ENCODE results near the gene PDZD2. TPM values are rescaled to one million over a fixed set of nuclear protein-coding genes. Genes with fewer than 3 reads are reported as not detected.

Gene PDZD2
- total RNA-seq, 2 donors from 2014 or later, result not detected

DNA sequence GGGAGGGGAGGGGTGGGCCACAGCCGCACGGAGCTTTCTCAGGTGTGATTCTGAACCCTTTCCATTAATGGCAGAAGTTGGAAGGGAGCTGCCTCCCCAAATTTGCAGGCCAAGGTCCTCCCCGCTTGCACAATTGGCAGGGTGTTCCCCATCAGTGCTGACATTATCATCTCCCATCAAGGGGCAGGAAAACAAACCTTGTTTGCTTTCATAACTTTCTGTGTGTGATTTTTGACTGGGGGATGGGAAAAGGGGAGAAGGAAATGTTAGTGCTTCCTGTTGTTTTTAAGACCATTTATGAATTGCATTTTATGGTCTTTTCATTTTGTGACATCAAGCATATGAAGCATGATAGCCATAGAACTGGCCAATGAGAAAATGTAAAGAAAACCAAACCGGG is 292.9 kb downstream of the PDZD2 start:
- Mint-ChIP-seq H3K9me3 (no peaks in the 10 kb centered on the region), H3K4me1 (ENCODE audit: low read depth in 2 of 2) (no peaks in the 10 kb centered on the region), H3K27me3 (peaks cover 3 to 6% of the 10 kb centered on the region in 2 donors), H3K27ac (no peak overlapping the region), H3K4me3 (no peak overlapping the region), H3K36me3 (no peaks in the 10 kb centered on the region)
- DNase-seq (ENCODE audit: low spot score), result no peak
- ATAC-seq, result no peak

DNA sequence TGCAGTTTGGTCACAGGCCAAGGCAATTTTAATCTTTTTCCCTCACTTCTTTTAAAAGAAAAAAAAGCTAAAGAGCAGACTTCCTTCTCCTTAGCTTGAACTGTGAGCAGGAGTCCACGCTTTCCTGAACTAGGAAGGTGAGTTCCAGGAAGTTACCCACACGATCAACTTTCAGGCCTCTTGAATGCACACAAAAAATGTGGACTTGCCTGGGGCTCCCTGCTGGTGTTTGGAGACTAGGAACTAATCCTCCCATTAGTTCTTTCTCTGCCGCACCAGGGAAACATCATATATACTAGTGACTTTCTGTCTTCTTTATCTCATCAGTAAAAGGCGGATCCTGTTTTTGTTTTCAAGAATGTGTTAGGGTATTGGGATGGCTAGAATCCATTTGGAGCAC is 295.2 kb downstream of the PDZD2 start:
- H3K36me3 Mint-ChIP-seq, result no peaks in the 10 kb centered on the region
- H3K9me3 Mint-ChIP-seq, result peaks cover 3% of the 10 kb centered on the region
- no peak overlapping the region for H3K27ac Mint-ChIP-seq
- peaks cover 8% of the 10 kb centered on the region in 2 donors for H3K27me3 Mint-ChIP-seq
- DNase-seq (ENCODE audit: low spot score), result no peak
- no peak overlapping the region for H3K4me3 Mint-ChIP-seq
- peaks cover 0 to 3% of the 10 kb centered on the region in 2 donors for H3K4me1 Mint-ChIP-seq (ENCODE audit: low read depth in 2 of 2)
- ATAC-seq, result no peak

DNA sequence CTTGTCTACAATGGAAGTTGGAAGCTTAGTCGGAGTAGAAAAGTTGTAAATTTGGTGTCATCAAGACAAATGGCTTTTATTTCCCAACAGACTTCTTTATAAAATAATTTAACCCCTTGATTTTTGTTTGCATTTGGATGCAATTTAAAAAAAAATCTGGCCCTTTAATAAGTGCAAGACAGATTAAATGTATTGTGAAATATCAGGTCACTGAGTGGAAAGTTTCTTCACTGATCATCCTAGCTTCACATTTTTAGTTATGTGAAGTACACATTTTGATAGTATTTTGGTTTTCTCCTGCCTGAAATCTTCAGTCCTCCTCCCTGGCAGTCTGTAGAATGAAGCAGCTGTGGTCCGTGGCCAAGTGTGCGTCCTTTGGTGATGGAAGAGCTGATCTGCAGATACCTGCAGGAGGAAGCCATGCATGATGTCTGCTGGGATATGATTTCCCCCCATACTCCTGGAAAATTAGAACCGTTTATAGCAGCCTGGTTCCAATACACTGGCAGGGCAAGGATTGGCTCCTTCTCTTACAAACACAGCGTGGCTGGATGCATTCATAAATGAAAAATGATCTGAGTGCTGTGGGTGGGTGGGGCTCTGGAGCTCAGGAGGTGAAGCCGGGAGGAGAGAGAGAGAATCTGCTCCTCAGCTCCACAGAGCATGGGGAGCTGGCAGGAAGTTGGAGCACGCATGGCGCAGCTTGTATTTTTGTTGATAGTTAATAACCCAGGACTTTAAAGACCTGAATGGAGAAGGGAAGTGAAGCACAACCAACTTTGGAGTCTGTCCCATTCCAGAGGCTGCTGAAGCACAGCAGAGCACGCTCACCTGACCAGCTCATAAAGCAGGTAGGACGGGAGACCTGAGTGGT is 296.8 kb downstream of the PDZD2 start:
- ATAC-seq (no peak), DNase-seq (ENCODE audit: low spot score) (no peak)
- peaks cover 8 to 13% of the 10 kb centered on the region in 2 donors for H3K27me3 Mint-ChIP-seq
- no peak overlapping the region for H3K4me3 Mint-ChIP-seq
- H3K4me1 Mint-ChIP-seq (ENCODE audit: low read depth in 2 of 2), result peaks cover 0 to 3% of the 10 kb centered on the region in 2 donors
- no peaks in the 10 kb centered on the region for H3K36me3 Mint-ChIP-seq
- peaks cover 3% of the 10 kb centered on the region for H3K9me3 Mint-ChIP-seq
- no peak overlapping the region for H3K27ac Mint-ChIP-seq

DNA sequence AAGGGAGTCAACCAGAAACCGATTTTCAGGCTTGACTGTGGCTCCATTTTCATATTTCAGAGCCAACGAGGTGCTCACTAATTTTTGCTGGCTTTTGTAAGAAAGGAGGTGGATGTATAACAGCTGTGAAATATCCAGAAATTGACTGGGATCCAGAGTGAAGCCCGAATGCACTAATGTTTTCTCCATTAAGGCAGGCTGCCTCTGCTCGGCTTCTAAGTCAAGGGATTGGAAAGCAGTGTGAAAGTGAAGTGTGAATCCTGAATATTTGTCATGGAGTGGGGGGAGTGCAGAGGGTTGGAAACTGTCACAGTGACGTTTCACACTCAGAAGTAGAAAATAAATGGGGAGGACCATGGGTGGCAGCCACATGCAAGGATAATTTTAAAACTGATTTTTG is 297.8 kb downstream of the PDZD2 start:
- Mint-ChIP-seq H3K4me1 (ENCODE audit: low read depth in 2 of 2) (peaks cover 0 to 3% of the 10 kb centered on the region in 2 donors), H3K9me3 (peaks cover 3% of the 10 kb centered on the region), H3K27me3 (peaks cover 8 to 13% of the 10 kb centered on the region in 2 donors), H3K4me3 (no peak overlapping the region), H3K27ac (no peak overlapping the region), H3K36me3 (no peaks in the 10 kb centered on the region)
- DNase-seq (ENCODE audit: low spot score), result no peak
- no peak for ATAC-seq

DNA sequence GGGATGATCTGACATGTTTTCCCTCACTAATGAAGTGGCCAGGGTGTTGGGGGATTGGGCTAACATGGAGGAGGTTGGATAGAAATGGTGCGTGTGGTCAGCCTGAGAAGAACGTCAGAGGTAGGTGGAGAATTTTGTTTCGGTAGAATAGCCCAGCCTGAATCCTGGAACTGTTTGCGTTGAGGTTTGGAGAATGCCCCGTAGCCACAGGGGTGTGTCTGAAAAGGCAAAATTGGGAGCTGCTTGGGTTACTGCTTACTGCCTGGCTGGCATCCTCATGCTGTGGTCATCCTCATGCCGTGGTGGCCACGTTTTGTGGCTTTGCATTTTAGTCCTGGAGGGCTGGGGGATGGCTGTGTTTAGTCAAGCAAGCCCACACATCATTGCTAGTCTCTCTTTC is 298.3 kb downstream of the PDZD2 start:
- Mint-ChIP-seq H3K27me3 (peaks cover 8 to 13% of the 10 kb centered on the region in 2 donors), H3K36me3 (no peaks in the 10 kb centered on the region), H3K4me1 (ENCODE audit: low read depth in 2 of 2) (peaks cover 0 to 3% of the 10 kb centered on the region in 2 donors), H3K4me3 (no peak overlapping the region), H3K27ac (no peak overlapping the region), H3K9me3 (peaks cover 3% of the 10 kb centered on the region)
- DNase-seq (ENCODE audit: low spot score) (no peak), ATAC-seq (no peak)

DNA sequence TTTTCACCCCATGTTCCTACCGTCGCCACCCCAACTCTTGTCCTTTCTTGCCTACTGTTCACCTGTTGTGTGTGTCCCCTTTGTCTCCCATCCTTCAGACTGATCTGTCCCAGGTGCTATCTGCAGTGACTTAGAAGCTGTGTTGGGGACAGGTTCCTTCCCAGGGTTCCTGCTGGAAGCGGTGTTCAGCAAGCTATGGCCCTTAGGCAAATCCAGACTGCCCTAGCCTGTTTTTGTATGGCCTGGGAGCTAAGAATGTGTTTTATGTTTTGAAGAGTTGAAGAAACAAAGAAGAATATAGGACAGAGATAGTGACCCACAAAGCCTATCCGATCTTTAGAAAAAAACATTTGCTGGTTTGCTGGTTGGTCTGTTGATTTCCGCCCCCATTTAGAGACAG is 298.8 kb downstream of the PDZD2 start:
- Mint-ChIP-seq H3K36me3 (no peaks in the 10 kb centered on the region), H3K9me3 (peaks cover 3% of the 10 kb centered on the region), H3K27ac (no peak overlapping the region), H3K4me3 (no peak overlapping the region), H3K4me1 (ENCODE audit: low read depth in 2 of 2) (peaks cover 0 to 3% of the 10 kb centered on the region in 2 donors), H3K27me3 (peaks cover 8 to 13% of the 10 kb centered on the region in 2 donors)
- no peak for DNase-seq (ENCODE audit: low spot score)
- no peak for ATAC-seq

DNA sequence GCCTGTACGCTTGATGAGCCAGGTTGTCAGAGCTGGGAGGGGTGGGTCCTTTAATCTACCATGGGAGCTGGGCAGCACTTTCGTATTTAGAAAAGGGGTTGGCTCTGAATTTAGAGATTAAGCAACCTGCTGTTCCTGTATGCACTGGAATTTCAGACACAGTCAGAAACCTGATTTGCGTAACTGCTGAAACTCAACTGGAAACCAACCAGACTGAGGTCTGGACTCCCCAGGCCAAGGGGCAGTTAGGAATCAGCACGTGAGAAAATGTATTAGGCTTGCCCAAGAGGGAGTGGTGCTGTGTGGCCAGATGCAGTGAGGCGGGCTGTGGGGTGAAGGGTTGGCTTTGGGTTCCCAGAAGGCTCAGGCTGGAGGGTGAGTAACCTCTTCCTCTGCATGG is 300.2 kb downstream of the PDZD2 start:
- no peaks in the 10 kb centered on the region for H3K36me3 Mint-ChIP-seq
- peaks cover 8 to 13% of the 10 kb centered on the region in 2 donors for H3K27me3 Mint-ChIP-seq
- ATAC-seq (peak in 1 of 2 donors; percentile 58), DNase-seq (ENCODE audit: low spot score) (no peak)
- no peak overlapping the region for H3K4me3 Mint-ChIP-seq
- peaks cover 0 to 3% of the 10 kb centered on the region in 2 donors for H3K4me1 Mint-ChIP-seq (ENCODE audit: low read depth in 2 of 2)
- H3K9me3 Mint-ChIP-seq, result peaks cover 3% of the 10 kb centered on the region
- H3K27ac Mint-ChIP-seq, result no peak overlapping the region

DNA sequence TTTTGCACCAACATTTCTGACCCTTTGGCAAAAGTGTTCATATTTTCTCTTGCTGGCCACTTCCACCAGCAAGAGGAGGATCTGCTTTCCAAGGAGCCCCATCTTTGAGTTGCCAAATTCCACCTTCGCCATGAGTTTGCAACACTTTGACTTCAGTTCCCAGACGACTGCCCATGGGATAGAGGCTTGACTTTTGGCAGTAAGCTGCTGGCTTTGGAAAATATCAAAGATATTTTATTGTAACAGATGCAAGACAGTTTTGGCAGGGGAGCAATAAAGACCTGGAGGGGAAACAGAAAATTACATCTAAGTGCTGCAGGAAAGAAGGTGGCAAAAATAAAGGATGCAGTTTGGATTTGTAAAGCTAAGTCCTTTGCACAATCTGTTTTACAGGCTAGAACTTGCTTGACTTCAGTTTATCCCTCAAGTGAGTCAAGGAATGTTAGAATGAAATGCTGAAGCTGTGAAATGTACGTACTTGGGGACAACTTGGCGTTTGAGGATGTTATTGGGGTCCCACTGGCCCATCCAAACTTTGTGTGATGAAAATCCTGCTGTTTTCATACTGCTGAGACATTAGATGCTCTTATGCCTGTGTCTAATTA is 302.3 kb downstream of the PDZD2 start:
- H3K9me3 Mint-ChIP-seq, result peaks cover 3% of the 10 kb centered on the region
- no peak for DNase-seq (ENCODE audit: low spot score)

DNA sequence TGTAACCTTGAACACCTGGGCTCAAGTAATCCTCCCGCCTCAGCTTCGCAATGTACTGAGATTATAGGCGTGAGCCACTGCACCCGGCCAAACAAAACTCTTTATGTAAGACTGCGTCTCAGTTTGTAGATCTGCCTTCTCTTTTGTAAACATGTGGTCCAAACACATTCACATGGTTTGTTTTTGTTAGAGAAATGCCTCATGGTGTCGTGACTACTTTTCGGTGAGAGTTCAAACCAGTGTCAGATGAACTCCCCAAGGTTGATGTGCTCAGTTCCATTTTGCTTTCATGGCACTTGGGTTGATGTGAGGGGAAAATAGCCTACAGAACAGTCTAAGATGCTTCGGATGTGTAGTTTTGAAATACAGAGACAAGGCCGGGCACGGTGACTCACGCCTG is 303.6 kb downstream of the PDZD2 start:
- Mint-ChIP-seq H3K4me1 (ENCODE audit: low read depth in 2 of 2) (peaks cover 0 to 3% of the 10 kb centered on the region in 2 donors), H3K4me3 (no peak overlapping the region), H3K27me3 (peaks cover 0 to 7% of the 10 kb centered on the region in 2 donors), H3K36me3 (no peaks in the 10 kb centered on the region), H3K9me3 (peaks cover 3% of the 10 kb centered on the region), H3K27ac (no peak overlapping the region)
- ATAC-seq (no peak), DNase-seq (ENCODE audit: low spot score) (no peak)

More for the DNA sequence above, 302.3 kb downstream of the PDZD2 start:
- peaks cover 8 to 13% of the 10 kb centered on the region in 2 donors for H3K27me3 Mint-ChIP-seq
- no peak for ATAC-seq
- peaks cover 0 to 3% of the 10 kb centered on the region in 2 donors for H3K4me1 Mint-ChIP-seq (ENCODE audit: low read depth in 2 of 2)
- no peak overlapping the region for H3K27ac Mint-ChIP-seq
- no peak overlapping the region for H3K4me3 Mint-ChIP-seq
- H3K36me3 Mint-ChIP-seq, result no peaks in the 10 kb centered on the region

DNA sequence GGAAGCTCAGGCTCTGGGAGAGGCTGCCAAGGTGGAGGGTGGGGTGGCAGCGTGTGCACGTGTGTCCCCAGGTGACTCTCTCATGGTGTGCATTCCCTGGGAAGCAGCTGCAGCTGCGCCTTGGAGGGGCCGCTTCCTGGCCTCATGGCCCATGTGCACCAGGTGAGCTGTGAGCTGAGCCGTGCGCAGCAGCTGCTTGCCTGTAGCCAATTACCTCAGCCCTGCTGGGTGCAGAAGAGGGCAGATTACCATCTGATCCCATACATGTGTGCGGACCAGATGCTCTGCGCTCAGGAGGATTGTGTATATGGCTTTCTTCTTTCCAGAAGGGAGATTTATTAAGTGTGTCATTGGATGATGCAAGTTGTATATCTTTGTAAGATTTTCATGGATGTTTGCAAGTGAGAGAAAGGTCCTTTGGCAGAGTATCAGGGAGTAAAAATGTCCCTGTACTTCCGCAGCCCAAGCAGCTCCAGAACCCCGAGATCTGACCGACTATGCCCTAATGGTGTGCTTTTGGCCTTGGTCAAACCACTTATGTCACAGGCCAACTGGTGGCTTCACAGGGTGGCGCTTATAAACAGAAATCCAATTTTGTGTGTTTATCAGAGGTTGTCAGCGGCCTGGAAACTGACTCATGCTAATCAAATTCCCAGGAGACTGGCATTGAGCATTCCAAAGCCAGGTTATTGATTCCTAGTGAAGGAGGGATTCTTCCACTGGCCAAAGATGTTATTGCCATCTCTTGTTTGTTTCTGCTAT is 305.9 kb downstream of the PDZD2 start:
- no peak overlapping the region for H3K4me3 Mint-ChIP-seq
- H3K36me3 Mint-ChIP-seq, result no peaks in the 10 kb centered on the region
- H3K4me1 Mint-ChIP-seq (ENCODE audit: low read depth in 2 of 2), result peaks cover 10 to 11% of the 10 kb centered on the region in 2 donors
- H3K27ac Mint-ChIP-seq, result no peak overlapping the region
- DNase-seq (ENCODE audit: low spot score) (no peak), ATAC-seq (peak in 1 of 2 donors; percentile 55)
- H3K9me3 Mint-ChIP-seq, result no peaks in the 10 kb centered on the region
- H3K27me3 Mint-ChIP-seq, result peaks cover 0 to 5% of the 10 kb centered on the region in 2 donors

DNA sequence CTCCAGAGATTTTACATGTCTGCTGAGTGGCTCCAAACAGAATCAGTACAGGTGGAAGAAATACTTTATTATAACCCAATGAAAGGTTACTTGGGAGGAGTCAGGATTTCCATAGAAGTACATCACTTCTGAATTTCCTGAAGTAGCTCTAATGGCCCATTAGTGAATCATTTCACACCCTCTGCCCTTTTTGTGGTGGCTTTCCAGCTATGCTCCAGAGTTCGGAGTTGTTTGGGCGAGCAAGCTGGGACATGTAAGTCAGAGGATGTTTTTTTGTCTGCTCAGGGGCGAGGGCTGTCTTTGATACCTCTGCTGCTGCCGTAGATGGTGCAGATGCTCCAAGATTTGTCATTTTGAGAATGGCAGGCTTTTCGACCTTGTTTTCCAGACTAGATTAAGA is 309.1 kb downstream of the PDZD2 start:
- Mint-ChIP-seq H3K9me3 (no peaks in the 10 kb centered on the region), H3K27ac (no peak overlapping the region), H3K27me3 (no peaks in the 10 kb centered on the region), H3K4me1 (ENCODE audit: low read depth in 2 of 2) (peaks cover 10 to 11% of the 10 kb centered on the region in 2 donors), H3K4me3 (no peak overlapping the region), H3K36me3 (no peaks in the 10 kb centered on the region)
- DNase-seq (ENCODE audit: low spot score) (no peak), ATAC-seq (no peak)

DNA sequence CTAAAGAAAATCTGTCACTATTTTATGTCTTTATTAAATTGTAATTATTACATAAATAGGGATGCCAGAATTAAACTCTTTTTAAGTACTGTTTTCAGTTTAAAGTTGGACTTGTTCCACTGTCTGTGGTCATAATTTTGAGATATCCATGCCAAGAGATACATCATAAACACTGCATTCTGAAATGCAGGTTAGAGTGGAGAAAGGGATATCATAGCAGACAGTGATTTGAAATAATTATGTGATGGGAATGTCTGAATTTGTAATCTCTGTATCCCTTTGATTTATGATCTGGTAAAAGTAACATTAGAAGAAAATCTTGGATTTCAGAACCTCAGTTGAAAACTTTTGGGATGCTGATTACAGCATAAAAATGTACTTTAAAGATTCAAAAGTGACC is 313.1 kb downstream of the PDZD2 start:
- no peak overlapping the region for H3K27ac Mint-ChIP-seq
- ATAC-seq (no peak), DNase-seq (ENCODE audit: low spot score) (no peak)
- H3K4me3 Mint-ChIP-seq, result no peak overlapping the region
- H3K36me3 Mint-ChIP-seq, result no peaks in the 10 kb centered on the region
- no peaks in the 10 kb centered on the region for H3K9me3 Mint-ChIP-seq
- peaks cover 10 to 11% of the 10 kb centered on the region in 2 donors for H3K4me1 Mint-ChIP-seq (ENCODE audit: low read depth in 2 of 2)
- peaks cover 0 to 7% of the 10 kb centered on the region in 2 donors for H3K27me3 Mint-ChIP-seq

DNA sequence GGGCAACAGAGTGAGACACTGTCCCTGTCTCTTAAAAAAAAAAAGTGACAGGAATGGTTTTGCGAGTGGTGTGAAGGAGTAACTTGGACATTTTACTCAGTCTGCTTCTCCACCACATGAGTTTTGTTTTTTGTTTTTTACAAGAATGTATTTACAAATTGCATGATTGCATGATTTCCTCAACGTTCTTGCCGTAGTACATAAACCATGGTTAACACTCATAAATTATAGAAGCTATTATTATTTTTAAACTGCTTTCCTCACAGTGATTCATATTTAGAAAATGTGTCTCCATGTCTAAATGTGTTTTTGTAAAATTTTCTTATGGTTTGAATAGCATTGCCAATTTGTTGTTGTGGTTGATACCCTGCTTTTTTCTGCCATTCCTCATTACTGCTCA is 315.2 kb downstream of the PDZD2 start:
- Mint-ChIP-seq H3K36me3 (no peaks in the 10 kb centered on the region), H3K4me1 (ENCODE audit: low read depth in 2 of 2) (no peaks in the 10 kb centered on the region), H3K27me3 (peaks cover 0 to 7% of the 10 kb centered on the region in 2 donors), H3K4me3 (no peak overlapping the region), H3K9me3 (no peaks in the 10 kb centered on the region), H3K27ac (no peak overlapping the region)
- DNase-seq (ENCODE audit: low spot score) (no peak), ATAC-seq (no peak)

DNA sequence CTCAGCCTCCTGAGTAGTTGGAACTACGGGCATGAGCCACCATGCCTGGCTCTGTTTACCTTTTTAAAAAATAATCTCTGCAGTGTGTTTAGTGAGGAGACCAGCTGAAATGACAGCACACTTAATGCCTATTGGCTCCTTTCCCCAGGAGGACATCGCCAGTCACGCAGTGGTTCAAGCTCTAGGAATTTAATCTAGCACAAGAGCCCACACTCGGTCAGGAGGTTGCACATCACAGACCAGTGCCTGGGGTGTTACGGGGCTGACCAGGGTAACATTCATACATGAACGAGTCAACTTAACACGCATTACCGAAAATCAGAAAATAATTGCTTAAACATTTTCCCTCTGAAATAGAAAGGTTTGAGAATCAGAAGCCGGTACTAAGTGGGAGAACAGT is 318.2 kb downstream of the PDZD2 start:
- no peak overlapping the region for H3K27ac Mint-ChIP-seq
- H3K4me3 Mint-ChIP-seq, result no peak overlapping the region
- ATAC-seq, result no peak
- H3K36me3 Mint-ChIP-seq, result no peaks in the 10 kb centered on the region
- no peaks in the 10 kb centered on the region for H3K4me1 Mint-ChIP-seq (ENCODE audit: low read depth in 2 of 2)
- peaks cover 0 to 11% of the 10 kb centered on the region in 2 donors for H3K27me3 Mint-ChIP-seq
- H3K9me3 Mint-ChIP-seq, result no peaks in the 10 kb centered on the region
- DNase-seq (ENCODE audit: low spot score), result no peak

Data from natural killer cell treated with Interleukin-12 subunit alpha and Interleukin-12 subunit beta and Interleukin-15 and Interleukin-18, amount 100 ng/mL, for 72 hours (primary cell).